VCaP (cell line): ENCODE measurements around the gene PLCL1.

Experiments used
- H3K27ac ChIP-seq: fragments of 450-650 bp; 2 replicates; pipeline ENCODE4 v1.5.1; 2017
- TF ChIP-seq, protein P1 (sequence below): fragments of 450-650 bp; conservative IDR thresholded peaks from 2 replicates; pipeline ENCODE4 v1.5.1; 2017; ENCODE audit warnings: mild to moderate bottlenecking, moderate library complexity

The PLCL1 gene

GRCh38 chr2:197954328-197954727, 149.9 kb downstream of the PLCL1 start:
- TF ChIP-seq, protein P1, sequence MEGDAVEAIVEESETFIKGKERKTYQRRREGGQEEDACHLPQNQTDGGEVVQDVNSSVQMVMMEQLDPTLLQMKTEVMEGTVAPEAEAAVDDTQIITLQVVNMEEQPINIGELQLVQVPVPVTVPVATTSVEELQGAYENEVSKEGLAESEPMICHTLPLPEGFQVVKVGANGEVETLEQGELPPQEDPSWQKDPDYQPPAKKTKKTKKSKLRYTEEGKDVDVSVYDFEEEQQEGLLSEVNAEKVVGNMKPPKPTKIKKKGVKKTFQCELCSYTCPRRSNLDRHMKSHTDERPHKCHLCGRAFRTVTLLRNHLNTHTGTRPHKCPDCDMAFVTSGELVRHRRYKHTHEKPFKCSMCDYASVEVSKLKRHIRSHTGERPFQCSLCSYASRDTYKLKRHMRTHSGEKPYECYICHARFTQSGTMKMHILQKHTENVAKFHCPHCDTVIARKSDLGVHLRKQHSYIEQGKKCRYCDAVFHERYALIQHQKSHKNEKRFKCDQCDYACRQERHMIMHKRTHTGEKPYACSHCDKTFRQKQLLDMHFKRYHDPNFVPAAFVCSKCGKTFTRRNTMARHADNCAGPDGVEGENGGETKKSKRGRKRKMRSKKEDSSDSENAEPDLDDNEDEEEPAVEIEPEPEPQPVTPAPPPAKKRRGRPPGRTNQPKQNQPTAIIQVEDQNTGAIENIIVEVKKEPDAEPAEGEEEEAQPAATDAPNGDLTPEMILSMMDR: no peak
- H3K27ac ChIP-seq: no peak overlapping the region

GRCh38 chr2:197958592-197959150, 154.3 kb downstream of the PLCL1 start:
- no peak overlapping the region for H3K27ac ChIP-seq
- TF ChIP-seq, protein P1: no peak

DNA sequence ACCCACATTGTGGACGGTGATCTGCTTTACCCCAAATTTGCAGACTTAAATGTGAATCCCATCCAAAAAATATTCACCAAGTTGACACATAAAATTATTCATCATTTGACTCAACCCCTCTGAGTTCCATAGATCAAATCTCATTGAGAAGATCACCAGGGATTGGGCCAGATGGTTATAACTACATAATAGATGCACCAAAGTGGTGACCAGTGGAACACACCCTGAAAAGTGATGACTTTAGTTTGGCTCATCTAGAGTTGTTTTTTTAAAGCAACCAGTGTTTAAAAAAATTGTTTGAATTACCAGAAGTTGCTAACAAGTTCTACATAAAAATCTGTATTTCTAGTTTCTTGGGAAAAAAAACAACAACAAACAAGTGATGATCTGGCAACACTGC, 155.0 kb downstream of the PLCL1 start:
- TF ChIP-seq, protein P1: no peak

DNA sequence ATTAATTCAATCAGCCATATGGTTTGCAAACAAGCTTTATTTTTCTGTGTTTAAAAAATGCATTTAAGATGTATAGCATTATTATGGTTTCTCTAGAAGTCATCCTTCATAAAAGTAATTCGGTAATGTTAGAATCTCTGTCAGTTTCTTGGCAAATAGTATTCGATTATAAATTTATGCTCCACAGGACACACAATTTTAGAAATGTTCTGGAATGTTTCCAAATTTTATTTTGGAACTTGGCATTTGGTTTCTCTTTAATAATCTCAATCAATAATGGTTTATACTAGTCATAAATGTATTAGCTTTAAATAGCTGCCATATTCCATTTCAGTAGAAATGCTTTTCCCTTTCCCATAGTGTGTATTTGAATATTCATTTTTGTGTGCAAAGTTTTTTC, 156.4 kb downstream of the PLCL1 start:
- H3K27ac ChIP-seq: no peak overlapping the region
- TF ChIP-seq, protein P1: no peak

More for the DNA sequence above, 155.0 kb downstream of the PLCL1 start:
- no peak overlapping the region for H3K27ac ChIP-seq

- H3K27ac ChIP-seq: no peak overlapping the region
- TF ChIP-seq, protein P1: no peak
Measured at GRCh38 chr2:197964720-197965119, 160.3 kb downstream of the PLCL1 start.

GRCh38 chr2:197965756-197966155, 161.4 kb downstream of the PLCL1 start:
- TF ChIP-seq, protein P1: no peak
- H3K27ac ChIP-seq: no peak overlapping the region

DNA sequence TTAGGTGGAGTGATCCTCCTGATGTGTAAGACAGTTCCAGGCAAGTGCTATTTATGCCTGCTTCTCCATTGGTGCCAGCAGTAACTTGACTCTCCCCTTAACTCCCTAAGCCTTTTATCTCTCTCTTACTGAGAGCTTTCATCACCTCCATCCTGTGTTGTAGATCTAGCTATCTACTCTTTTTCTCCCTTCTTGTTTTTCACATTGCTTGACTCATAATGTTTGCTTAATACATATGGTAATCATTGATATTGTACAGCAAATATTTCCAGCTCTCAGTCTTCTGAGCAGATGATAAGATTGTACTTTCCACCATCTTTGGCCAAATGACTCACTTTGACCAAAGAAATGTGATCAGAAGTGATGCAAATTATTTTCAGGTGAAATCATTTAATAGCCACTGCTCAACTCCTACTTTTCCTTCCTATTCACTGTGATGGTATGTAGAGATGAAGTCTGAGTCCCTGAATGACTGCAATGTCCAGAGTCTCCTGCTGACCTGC, 165.0 kb downstream of the PLCL1 start:
- H3K27ac ChIP-seq: no peak overlapping the region
- TF ChIP-seq, protein P1: no peak
